HCT116 (cell line): ENCODE data around the gene BIVM.

Experiments
- CTCF ChIP-seq, 3 experiments: fragments of 200-600 bp in 1 of 3; sonication (generic) in 1 of 3; IDR thresholded peaks in 2 of 3; conservative IDR thresholded peaks in 1 of 3; 2 replicates each; pipeline ENCODE4 v1.5.1; 2012 to 2017; ENCODE audit warnings: low read depth in 2 of 3, low read length in 2 of 3, antibody characterized with exemption in 1 of 3, borderline replicate concordance in 1 of 3, control low read depth in 1 of 3, mild to moderate bottlenecking in 1 of 3, mixed read lengths in 1 of 3, mixed run types in 1 of 3, moderate library complexity in 1 of 3; ENCODE audit not compliant: insufficient read depth in 1 of 3
- MAX ChIP-seq: IDR thresholded peaks from 2 replicates; pipeline ENCODE4 v1.6.1; 2012

GRCh38 chr13:102805680-102806079 is 6.8 kb downstream of the BIVM start:
- TF ChIP-seq MAX (no peak), CTCF (IDR thresholded peaks at IDR 0.05 in 2 of 3, conservative IDR thresholded peaks at IDR 0.05 in 1 of 3; ENCODE audit: borderline replicate concordance in 1 of 3, insufficient read depth in 1 of 3, low read depth in 2 of 3, low read length in 2 of 3) (no peak)
